Uterus (tissue), 2 donors: ENCODE measurements around the gene ACAD10.
"Not testable (repeated sequence)": the region's sequence is repeated elsewhere in the genome, so short reads cannot be mapped to it uniquely, and the experiment has no call there.

Source experiments
- POLR2A ChIP-seq, 2 donors: fragments of 450-650 bp; IDR thresholded peaks; one replicate each; pipeline ENCODE4 v1.6.1; 2016; ENCODE audit warnings: antibody characterized with exemption in 2 of 2, mild to moderate bottlenecking in 1 of 2, moderate library complexity in 1 of 2
- TF ChIP-seq, protein P1 (sequence below), 4 experiments: fragments of 200-600 bp in 2 of 4; fragments of 450-650 bp in 2 of 4; sonication (generic) in 2 of 4; IDR thresholded peaks; one replicate each; pipeline ENCODE4 v1.5.1; 2016 to 2019; ENCODE audit warnings: antibody characterized with exemption in 4 of 4, mild to moderate bottlenecking in 2 of 4, moderate library complexity in 1 of 4

DNA sequence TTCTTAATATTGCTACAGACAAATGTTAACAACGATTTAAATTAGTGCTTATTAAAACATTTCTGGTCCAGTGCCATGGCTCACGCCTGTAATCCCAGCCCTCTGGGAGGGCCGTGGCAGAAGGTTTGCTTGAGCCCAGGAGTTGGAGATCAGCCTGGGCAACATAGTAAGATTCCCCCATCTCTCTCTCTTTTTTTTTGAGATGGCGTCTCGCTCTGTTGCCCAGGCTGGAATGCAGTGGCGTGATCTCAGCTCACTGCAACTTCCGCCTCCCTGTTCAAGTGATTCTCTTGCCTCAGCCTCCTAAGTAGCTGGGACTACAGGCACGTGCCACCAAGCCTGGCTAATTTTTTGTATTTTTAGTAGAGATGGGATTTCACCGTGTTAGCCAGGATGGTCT, 33.3 kb upstream of the ACAD10 start:
- TF ChIP-seq POLR2A (IDR thresholded peaks at IDR 0.05): not testable (repeated sequence)
- TF ChIP-seq, protein P1, sequence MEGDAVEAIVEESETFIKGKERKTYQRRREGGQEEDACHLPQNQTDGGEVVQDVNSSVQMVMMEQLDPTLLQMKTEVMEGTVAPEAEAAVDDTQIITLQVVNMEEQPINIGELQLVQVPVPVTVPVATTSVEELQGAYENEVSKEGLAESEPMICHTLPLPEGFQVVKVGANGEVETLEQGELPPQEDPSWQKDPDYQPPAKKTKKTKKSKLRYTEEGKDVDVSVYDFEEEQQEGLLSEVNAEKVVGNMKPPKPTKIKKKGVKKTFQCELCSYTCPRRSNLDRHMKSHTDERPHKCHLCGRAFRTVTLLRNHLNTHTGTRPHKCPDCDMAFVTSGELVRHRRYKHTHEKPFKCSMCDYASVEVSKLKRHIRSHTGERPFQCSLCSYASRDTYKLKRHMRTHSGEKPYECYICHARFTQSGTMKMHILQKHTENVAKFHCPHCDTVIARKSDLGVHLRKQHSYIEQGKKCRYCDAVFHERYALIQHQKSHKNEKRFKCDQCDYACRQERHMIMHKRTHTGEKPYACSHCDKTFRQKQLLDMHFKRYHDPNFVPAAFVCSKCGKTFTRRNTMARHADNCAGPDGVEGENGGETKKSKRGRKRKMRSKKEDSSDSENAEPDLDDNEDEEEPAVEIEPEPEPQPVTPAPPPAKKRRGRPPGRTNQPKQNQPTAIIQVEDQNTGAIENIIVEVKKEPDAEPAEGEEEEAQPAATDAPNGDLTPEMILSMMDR (IDR thresholded peaks at IDR 0.05): not testable (repeated sequence)
